Neural cell (in vitro differentiated cells): Measurements from ENCODE around the gene TPST2. TPM values are rescaled to one million over a fixed set of nuclear protein-coding genes. Genes with fewer than 3 reads are reported as not detected.

Experiments
- H2AFZ ChIP-seq: fragments of 200-600, 300-800 bp; sonication (generic), shearing (Covaris generic); 2 replicates; pipeline ENCODE4 v1.6.0; 2014; ENCODE audit warnings: low read depth, mild to moderate bottlenecking, antibody characterized with exemption, low read length, moderate library complexity
- H3F3A ChIP-seq: fragments of 200-600 bp; shearing (Covaris generic); 2 replicates; pipeline ENCODE4 v1.6.1; 2016; ENCODE audit warnings: mild to moderate bottlenecking, moderate library complexity, mixed read lengths, antibody characterized with exemption, low read length; ENCODE audit not compliant: insufficient read depth, poor library complexity, severe bottlenecking
- H3K27ac ChIP-seq: fragments of 200-600, 300-800 bp; sonication (generic), shearing (Covaris generic); 2 replicates; pipeline ENCODE4 v1.5.1; 2014; ENCODE audit warnings: mild to moderate bottlenecking, low read length, moderate library complexity
- H3K27me3 ChIP-seq: fragments of 300-800, 200-600 bp; sonication (generic), shearing (Covaris generic); 2 replicates; pipeline ENCODE4 v1.6.0; 2014; ENCODE audit warnings: mild to moderate bottlenecking, low read depth, low read length, moderate library complexity; ENCODE audit not compliant: insufficient read depth
- H3K36me3 ChIP-seq: fragments of 300-800, 200-600 bp; sonication (generic), shearing (Covaris generic); 2 replicates; pipeline ENCODE4 v1.5.1; 2014; ENCODE audit warnings: mild to moderate bottlenecking, antibody characterized with exemption, low read length, moderate library complexity; ENCODE audit not compliant: insufficient read depth
- H3K4me2 ChIP-seq: fragments of 300-800, 200-600 bp; sonication (generic), shearing (Covaris generic); 2 replicates; pipeline ENCODE4 v1.6.0; 2014; ENCODE audit warnings: mild to moderate bottlenecking, low read length
- H3K4me3 ChIP-seq: fragments of 300-800, 200-600 bp; sonication (generic), shearing (Covaris generic); 2 replicates; pipeline ENCODE4 v1.5.1; 2014; ENCODE audit warnings: mild to moderate bottlenecking, low read length, moderate library complexity
- H3K79me2 ChIP-seq: fragments of 200-600 bp; shearing (Covaris generic); replicated peaks from 2 replicates; pipeline ENCODE4 v1.6.0; 2014; ENCODE audit warnings: mild to moderate bottlenecking, low read length, moderate library complexity; ENCODE audit not compliant: insufficient read depth
- H3K9ac ChIP-seq: fragments of 300-800, 200-600 bp; sonication (generic), shearing (Covaris generic); 2 replicates; pipeline ENCODE4 v1.6.1; 2016; ENCODE audit warnings: mild to moderate bottlenecking, low read length, mixed read lengths
- H3K9me2 ChIP-seq: fragments of 200-600 bp; shearing (Covaris generic); 2 replicates; pipeline ENCODE4 v1.6.1; 2016; ENCODE audit warnings: mild to moderate bottlenecking, low read length, mixed read lengths; ENCODE audit not compliant: insufficient read depth
- H3K9me3 ChIP-seq: fragments of 200-600, 300-800 bp; sonication (generic), shearing (Covaris generic); 2 replicates; pipeline ENCODE4 v1.6.1; 2016; ENCODE audit warnings: mild to moderate bottlenecking, mixed run types, low read length, moderate library complexity, mixed read lengths
- H4K20me1 ChIP-seq: fragments of 200-600 bp; shearing (Covaris generic); 2 replicates; pipeline ENCODE4 v1.6.1; 2016; ENCODE audit warnings: mild to moderate bottlenecking, mixed run types; ENCODE audit not compliant: insufficient read depth
- EP300 ChIP-seq: fragments of 450-650 bp; conservative IDR thresholded peaks from 2 replicates; pipeline ENCODE4 v1.6.1; 2014; ENCODE audit warnings: antibody characterized with exemption, mild to moderate bottlenecking, moderate library complexity; ENCODE audit not compliant: poor library complexity, severe bottlenecking
- EZH2 ChIP-seq: fragments of 200-600, 300-800 bp; shearing (Covaris generic), sonication (generic); IDR thresholded peaks from 2 replicates; pipeline ENCODE4 v1.6.1; 2014; ENCODE audit warnings: antibody characterized with exemption, low read length, borderline replicate concordance, mild to moderate bottlenecking; ENCODE audit not compliant: insufficient read depth, poor library complexity, severe bottlenecking
- MXI1 ChIP-seq: fragments of 450-650 bp; conservative IDR thresholded peaks from 2 replicates; pipeline ENCODE4 v1.6.1; 2014; ENCODE audit warnings: antibody characterized with exemption, mild to moderate bottlenecking; ENCODE audit not compliant: poor library complexity, severe bottlenecking
- POLR2AphosphoS5 ChIP-seq: IDR thresholded peaks from 2 replicates; pipeline ENCODE4 v1.6.1; 2012
- RAD21 ChIP-seq: fragments of 450-650 bp; conservative IDR thresholded peaks from 2 replicates; pipeline ENCODE4 v1.6.1; 2014; ENCODE audit warnings: antibody characterized with exemption, mild to moderate bottlenecking, moderate library complexity
- SMC3 ChIP-seq: fragments of 450-650 bp; conservative IDR thresholded peaks from 2 replicates; pipeline ENCODE4 v1.6.1; 2014; ENCODE audit warnings: antibody characterized with exemption, mild to moderate bottlenecking, moderate library complexity; ENCODE audit not compliant: poor library complexity
- TAF1 ChIP-seq: IDR thresholded peaks from 2 replicates; pipeline ENCODE4 v1.6.1; 2012; ENCODE audit warnings: low read depth
- polyA plus RNA-seq: library from polyadenylated mRNA; depleted of rRNA; stranded (reverse); fragments of >200 nt; gene quantifications from 2 replicates; pipeline ENCODE4 v1.2.3, GENCODE V29; 2014
- TF ChIP-seq, protein P1 (sequence below): fragments of 450-650 bp; IDR thresholded peaks from 2 replicates; pipeline ENCODE4 v1.5.1; 2014; ENCODE audit warnings: antibody characterized with exemption, mild to moderate bottlenecking, moderate library complexity; ENCODE audit not compliant: poor library complexity, severe bottlenecking
- TF ChIP-seq, protein P2 (sequence below): IDR thresholded peaks from 2 replicates; pipeline ENCODE4 v1.6.1; 2012; ENCODE audit warnings: borderline replicate concordance

The TPST2 gene
- polyA plus RNA-seq, 1 donor from 2014 or later: 16.6 TPM

DNA sequence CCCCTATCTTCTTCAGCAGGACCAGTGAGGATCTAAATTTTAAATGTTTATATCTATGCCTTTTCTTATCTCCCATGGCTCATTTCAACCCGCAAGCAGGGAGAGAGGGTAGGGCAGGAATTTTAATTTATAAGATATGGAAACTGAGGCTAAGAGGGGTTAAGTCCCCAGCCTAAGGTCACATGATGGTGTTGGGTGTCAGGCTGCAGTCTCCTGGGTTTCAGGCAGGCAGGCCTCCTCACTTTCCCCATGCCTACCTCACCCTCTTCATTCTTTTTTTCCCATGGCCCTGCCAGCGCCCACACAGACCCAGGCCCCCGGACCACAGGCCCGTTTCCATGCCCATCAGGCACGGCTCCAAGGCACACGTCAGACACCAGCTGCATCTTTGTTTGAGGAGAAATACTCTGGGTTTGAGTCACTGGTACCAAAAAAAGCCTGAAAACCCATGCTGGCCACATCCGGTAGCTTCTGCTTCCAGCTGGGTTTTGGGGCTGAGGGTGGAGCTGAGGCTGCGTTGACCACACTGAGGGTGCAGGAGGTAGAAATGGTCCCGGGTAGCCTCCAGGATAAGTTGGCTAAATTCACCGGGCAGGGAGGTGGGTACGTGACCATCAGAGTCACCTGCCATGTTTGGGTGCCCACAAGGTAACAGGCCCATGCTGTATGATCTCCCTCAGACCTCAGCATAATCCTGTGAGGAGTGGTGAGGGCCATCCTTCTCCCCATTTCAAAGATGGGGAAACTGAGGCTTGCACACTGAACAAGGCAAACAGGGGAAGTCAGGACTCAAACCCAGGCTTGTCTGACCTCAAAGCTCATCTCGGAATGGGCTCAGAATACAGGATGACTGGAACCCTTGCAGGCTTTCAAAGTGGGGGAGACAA lies 20.4 kb upstream of the TPST2 start:
- Histone ChIP-seq H3K79me2 (no peaks in the 10 kb centered on the region), H3K4me2 (no peak overlapping the region), H3K36me3 (no peaks in the 10 kb centered on the region), H2AFZ (no peak overlapping the region), H3F3A (no peaks in the 10 kb centered on the region), H4K20me1 (no peaks in the 10 kb centered on the region), H3K27ac (no peak overlapping the region), H3K27me3 (no peaks in the 10 kb centered on the region), H3K9me2 (no peaks in the 10 kb centered on the region), H3K4me3 (no peak overlapping the region), H3K9ac (no peak overlapping the region), H3K9me3 (no peaks in the 10 kb centered on the region)
- TF ChIP-seq MXI1: no peak
- TF ChIP-seq POLR2AphosphoS5: no peak
- TF ChIP-seq EZH2: no peak
- no peak for TF ChIP-seq EP300
- TF ChIP-seq, protein P1, sequence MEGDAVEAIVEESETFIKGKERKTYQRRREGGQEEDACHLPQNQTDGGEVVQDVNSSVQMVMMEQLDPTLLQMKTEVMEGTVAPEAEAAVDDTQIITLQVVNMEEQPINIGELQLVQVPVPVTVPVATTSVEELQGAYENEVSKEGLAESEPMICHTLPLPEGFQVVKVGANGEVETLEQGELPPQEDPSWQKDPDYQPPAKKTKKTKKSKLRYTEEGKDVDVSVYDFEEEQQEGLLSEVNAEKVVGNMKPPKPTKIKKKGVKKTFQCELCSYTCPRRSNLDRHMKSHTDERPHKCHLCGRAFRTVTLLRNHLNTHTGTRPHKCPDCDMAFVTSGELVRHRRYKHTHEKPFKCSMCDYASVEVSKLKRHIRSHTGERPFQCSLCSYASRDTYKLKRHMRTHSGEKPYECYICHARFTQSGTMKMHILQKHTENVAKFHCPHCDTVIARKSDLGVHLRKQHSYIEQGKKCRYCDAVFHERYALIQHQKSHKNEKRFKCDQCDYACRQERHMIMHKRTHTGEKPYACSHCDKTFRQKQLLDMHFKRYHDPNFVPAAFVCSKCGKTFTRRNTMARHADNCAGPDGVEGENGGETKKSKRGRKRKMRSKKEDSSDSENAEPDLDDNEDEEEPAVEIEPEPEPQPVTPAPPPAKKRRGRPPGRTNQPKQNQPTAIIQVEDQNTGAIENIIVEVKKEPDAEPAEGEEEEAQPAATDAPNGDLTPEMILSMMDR: no peak
- no peak for TF ChIP-seq SMC3
- no peak for TF ChIP-seq TAF1
- no peak for TF ChIP-seq RAD21
- TF ChIP-seq, protein P2, sequence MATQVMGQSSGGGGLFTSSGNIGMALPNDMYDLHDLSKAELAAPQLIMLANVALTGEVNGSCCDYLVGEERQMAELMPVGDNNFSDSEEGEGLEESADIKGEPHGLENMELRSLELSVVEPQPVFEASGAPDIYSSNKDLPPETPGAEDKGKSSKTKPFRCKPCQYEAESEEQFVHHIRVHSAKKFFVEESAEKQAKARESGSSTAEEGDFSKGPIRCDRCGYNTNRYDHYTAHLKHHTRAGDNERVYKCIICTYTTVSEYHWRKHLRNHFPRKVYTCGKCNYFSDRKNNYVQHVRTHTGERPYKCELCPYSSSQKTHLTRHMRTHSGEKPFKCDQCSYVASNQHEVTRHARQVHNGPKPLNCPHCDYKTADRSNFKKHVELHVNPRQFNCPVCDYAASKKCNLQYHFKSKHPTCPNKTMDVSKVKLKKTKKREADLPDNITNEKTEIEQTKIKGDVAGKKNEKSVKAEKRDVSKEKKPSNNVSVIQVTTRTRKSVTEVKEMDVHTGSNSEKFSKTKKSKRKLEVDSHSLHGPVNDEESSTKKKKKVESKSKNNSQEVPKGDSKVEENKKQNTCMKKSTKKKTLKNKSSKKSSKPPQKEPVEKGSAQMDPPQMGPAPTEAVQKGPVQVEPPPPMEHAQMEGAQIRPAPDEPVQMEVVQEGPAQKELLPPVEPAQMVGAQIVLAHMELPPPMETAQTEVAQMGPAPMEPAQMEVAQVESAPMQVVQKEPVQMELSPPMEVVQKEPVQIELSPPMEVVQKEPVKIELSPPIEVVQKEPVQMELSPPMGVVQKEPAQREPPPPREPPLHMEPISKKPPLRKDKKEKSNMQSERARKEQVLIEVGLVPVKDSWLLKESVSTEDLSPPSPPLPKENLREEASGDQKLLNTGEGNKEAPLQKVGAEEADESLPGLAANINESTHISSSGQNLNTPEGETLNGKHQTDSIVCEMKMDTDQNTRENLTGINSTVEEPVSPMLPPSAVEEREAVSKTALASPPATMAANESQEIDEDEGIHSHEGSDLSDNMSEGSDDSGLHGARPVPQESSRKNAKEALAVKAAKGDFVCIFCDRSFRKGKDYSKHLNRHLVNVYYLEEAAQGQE: no peak

DNA sequence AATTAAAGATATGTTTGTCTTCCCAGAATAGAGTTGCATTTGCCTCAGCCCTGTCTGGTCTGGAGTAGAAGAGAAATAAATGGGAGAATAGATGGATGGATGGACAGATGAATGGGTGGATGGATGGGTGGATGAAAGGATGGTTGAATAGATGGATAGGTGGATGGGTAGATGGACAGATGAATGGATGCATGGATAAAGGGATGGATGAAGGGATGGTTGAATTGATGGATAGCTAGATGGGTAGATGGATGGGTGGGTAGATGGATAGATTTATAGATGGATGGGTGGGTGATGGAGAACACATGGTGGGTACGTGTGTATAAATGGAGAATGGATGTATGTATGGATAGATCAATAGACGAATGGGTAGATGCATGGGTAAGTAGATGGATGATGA lies 19.4 kb upstream of the TPST2 start:
- Histone ChIP-seq H3K36me3 (no peaks in the 10 kb centered on the region), H3K9me3 (no peaks in the 10 kb centered on the region), H3K27me3 (no peaks in the 10 kb centered on the region), H3K79me2 (no peaks in the 10 kb centered on the region), H3K4me3 (no peak overlapping the region), H4K20me1 (no peaks in the 10 kb centered on the region), H3K4me2 (no peak overlapping the region), H3K27ac (no peak overlapping the region), H3K9ac (no peak overlapping the region), H3K9me2 (no peaks in the 10 kb centered on the region), H3F3A (no peaks in the 10 kb centered on the region), H2AFZ (no peak overlapping the region)
- no peak for TF ChIP-seq EP300
- TF ChIP-seq MXI1: no peak
- TF ChIP-seq, protein P2: no peak
- TF ChIP-seq, protein P1: no peak
- no peak for TF ChIP-seq RAD21
- TF ChIP-seq POLR2AphosphoS5: no peak
- no peak for TF ChIP-seq TAF1
- TF ChIP-seq SMC3: no peak
- no peak for TF ChIP-seq EZH2
